GM19463 (cell line): ENCODE measurements around the gene ANKRD37.

Experiments
- ATAC-seq: cut with Tn5 transposase; IDR thresholded peaks from one replicate; pipeline ENCODE4 v1.9.1; 2021; ENCODE audit warnings: mild to moderate bottlenecking, moderate library complexity; ENCODE audit not compliant: unreplicated experiment

The ANKRD37 gene

GRCh38 chr4:185379326-185380295, 17.0 kb upstream of the ANKRD37 start:
- no peak for ATAC-seq

- ATAC-seq = no peak
Measured at GRCh38 chr4:185380320-185380719, 16.3 kb upstream of the ANKRD37 start.

GRCh38 chr4:185381288-185382196, 15.1 kb upstream of the ANKRD37 start:
- no peak for ATAC-seq

GRCh38 chr4:185382754-185383153, 13.9 kb upstream of the ANKRD37 start:
- no peak for ATAC-seq

DNA sequence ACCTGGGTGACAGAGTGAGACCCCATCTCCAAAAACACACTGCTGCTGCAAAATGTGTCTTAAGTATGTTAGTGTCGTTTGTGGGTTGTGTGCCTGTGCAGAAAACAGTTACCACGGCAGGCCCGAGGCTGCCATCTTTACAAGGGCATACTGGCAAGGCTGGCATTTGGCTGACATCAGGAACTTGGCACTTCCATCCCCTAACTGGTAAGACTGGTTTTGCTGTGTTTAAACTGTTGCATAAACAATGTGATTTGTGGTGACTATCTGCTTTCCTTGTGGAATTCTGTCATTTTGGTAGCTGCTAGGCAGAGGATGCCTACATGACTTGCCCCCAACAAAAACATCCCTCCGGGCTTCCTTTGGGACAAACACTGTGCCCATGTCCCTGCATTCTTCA, 13.2 kb upstream of the ANKRD37 start:
- no peak for ATAC-seq

- no peak for ATAC-seq
Measured at GRCh38 chr4:185384061-185384460, 12.6 kb upstream of the ANKRD37 start.

DNA sequence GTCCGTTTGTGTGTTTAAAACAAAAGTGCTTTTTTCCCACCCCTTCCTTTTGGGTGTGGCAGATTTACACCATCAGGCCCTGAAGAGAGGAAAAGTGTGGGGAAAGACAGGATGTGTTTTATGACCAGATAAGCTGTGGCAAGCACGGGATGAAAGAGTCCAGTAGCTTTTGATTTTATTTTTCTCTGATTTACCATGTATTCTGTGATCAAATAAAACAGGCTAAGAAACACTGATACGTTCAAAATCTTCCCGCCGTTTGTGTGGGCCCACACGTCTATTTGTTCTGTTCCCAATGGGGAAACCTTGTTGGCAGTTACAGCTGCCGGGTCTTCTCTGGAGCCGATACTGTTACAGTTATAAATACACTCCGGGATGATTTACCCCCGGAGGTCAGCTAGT, 11.7 kb upstream of the ANKRD37 start:
- ATAC-seq = no peak

GRCh38 chr4:185387957-185388356, 8.7 kb upstream of the ANKRD37 start:
- ATAC-seq = no peak

- ATAC-seq = no peak
Measured at GRCh38 chr4:185390941-185391340, 5.7 kb upstream of the ANKRD37 start.

DNA sequence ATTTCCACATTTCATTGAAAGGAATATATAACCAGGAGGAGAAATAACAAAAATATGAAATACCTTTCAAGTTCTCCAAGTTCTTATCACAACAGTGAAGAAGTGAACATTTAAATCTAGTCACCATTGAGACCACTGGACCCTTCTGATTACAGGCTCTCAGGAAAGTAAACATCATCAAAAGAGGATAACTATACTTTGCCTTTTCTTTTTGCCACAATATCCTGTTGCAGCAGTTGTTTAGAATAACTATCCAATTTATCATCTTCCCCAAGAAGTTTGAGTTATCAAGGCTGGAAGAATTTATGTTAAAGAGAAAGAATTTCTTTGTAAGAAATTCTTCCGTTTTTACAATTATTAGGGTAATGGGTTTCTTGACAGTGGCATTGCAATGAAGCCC, 4.5 kb upstream of the ANKRD37 start:
- no peak for ATAC-seq

GRCh38 chr4:185394568-185395237, 1.9 kb upstream of the ANKRD37 start:
- ATAC-seq = no peak

GRCh38 chr4:185395238-185395955, 1.2 kb upstream of the ANKRD37 start, which contains the start of gene LRP2BP:
TSS of gene LRP2BP (minus strand) at chr4:185395924. CDS start at chr4:185378186, 17,738 bp downstream.
- ATAC-seq = no peak

GRCh38 chr4:185395956-185396723, 501 bp upstream of the ANKRD37 start:
- ATAC-seq = peak; percentile 78

- ATAC-seq = no peak
Measured at GRCh38 chr4:185398618-185399017, 2.0 kb downstream of the ANKRD37 start.

- no peak for ATAC-seq
Measured at GRCh38 chr4:185399466-185399865, 2.8 kb downstream of the ANKRD37 start.

DNA sequence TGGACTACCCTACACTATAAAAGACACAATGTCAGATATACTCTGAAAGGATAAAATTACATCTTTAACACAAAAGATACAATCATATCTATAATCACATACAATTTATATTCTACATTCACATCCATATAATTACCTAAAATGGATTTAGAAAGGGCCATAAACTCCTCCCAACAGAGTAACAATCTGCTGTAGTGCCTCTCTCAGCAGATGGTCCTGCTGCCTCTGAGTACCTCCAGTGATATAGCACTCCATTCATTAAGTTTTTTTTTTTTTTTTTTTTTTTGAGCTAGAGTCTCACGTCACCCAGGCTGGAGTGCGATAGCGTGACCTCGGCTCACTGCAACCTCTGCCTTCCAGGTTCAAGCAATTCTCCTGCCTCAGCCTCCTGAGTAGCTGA, 7.4 kb downstream of the ANKRD37 start:
- ATAC-seq = no peak

GRCh38 chr4:185405296-185405999, 8.8 kb downstream of the ANKRD37 start:
- ATAC-seq = peak; percentile 69

GRCh38 chr4:185408432-185408831, 11.8 kb downstream of the ANKRD37 start:
- no peak for ATAC-seq

GRCh38 chr4:185411849-185412248, 15.2 kb downstream of the ANKRD37 start:
- ATAC-seq = no peak
